Thymus (tissue), 11 donors: ENCODE data around the gene ASRGL1. TPM values are rescaled to one million over a fixed set of nuclear protein-coding genes. Genes with fewer than 3 reads are reported as not detected.
"Not testable (repeated sequence)": the region's sequence is repeated elsewhere in the genome, so short reads cannot be mapped to it uniquely, and the experiment has no call there.

Experiments used
- DNase-seq, 9 donors: peaks; one replicate each; pipeline ENCODE4 v3.0.0-alpha.2; 2013; ENCODE audit warnings: low spot score in 9 of 9, low read depth in 6 of 9, missing footprints in 1 of 9
- H3K27ac ChIP-seq, 2 donors: one replicate each; pipeline ENCODE4 v1.5.1; 2013; ENCODE audit warnings: control low read depth in 1 of 2, low read depth in 1 of 2, low read length in 1 of 2, mild to moderate bottlenecking in 1 of 2, moderate library complexity in 1 of 2
- H3K27me3 ChIP-seq, 2 donors: one replicate each; pipeline ENCODE4 v1.5.1; 2013; ENCODE audit warnings: low read length in 1 of 2; ENCODE audit not compliant: control insufficient read depth in 2 of 2, insufficient read depth in 1 of 2
- H3K36me3 ChIP-seq, 2 donors: one replicate each; pipeline ENCODE4 v1.5.1; 2013; ENCODE audit warnings: low read length in 1 of 2, mild to moderate bottlenecking in 1 of 2, moderate library complexity in 1 of 2; ENCODE audit not compliant: control insufficient read depth in 2 of 2, insufficient read depth in 2 of 2
- H3K4me1 ChIP-seq, 2 donors: one replicate each; pipeline ENCODE4 v1.5.1; 2013; ENCODE audit warnings: low read length in 2 of 2; ENCODE audit not compliant: control insufficient read depth in 2 of 2, insufficient read depth in 2 of 2
- H3K4me3 ChIP-seq, 2 donors: one replicate each; pipeline ENCODE4 v1.5.1; 2013; ENCODE audit warnings: low read length in 2 of 2, control low read depth in 1 of 2, mild to moderate bottlenecking in 1 of 2
- H3K9me3 ChIP-seq, 2 donors: one replicate each; pipeline ENCODE4 v1.5.1; 2013; ENCODE audit warnings: low read length in 1 of 2, mild to moderate bottlenecking in 1 of 2; ENCODE audit not compliant: control insufficient read depth in 2 of 2, insufficient read depth in 1 of 2
- WGBS: extraction: QIAGEN DNeasy Blood & Tissue Kit; methylation state at CpG from one replicate; pipeline ENCODE4 v1.1.7; 2013; 5-methylcytosine and 5-hydroxymethylcytosine counted together
- polyA plus RNA-seq: library from polyadenylated mRNA; stranded (reverse); fragments of 200-250 nt; gene quantifications from one replicate; pipeline ENCODE4 v1.2.3, GENCODE V29; 2013
- total RNA-seq: library from RNA; stranded (reverse); fragments of 120-200 nt; gene quantifications from one replicate; pipeline ENCODE4 v1.2.4, GENCODE V29; 2013
- donor health status: healthy.

The ASRGL1 gene
- total and polyA plus RNA-seq, 2 donors, result 6.0 to 12.3 TPM

- 94% methylated on average over 4 of the region's 4 CpGs for WGBS
- no peaks in the 10 kb centered on the region for H3K36me3 ChIP-seq
- H3K4me1 ChIP-seq, result peaks cover 0 to 8% of the 10 kb centered on the region in 2 donors
- peaks cover 2 to 22% of the 10 kb centered on the region in 2 donors for H3K27me3 ChIP-seq
- peaks cover 0 to 4% of the 10 kb centered on the region in 2 donors for H3K9me3 ChIP-seq
- no peak for DNase-seq
- no peak overlapping the region for H3K4me3 ChIP-seq
- no peak overlapping the region for H3K27ac ChIP-seq
Observed at GRCh38 chr11:62341588-62341987, 4.3 kb downstream of the ASRGL1 start.

- not testable (repeated sequence) for H3K27ac ChIP-seq, H3K9me3 ChIP-seq, H3K36me3 ChIP-seq, DNase-seq, H3K4me3 ChIP-seq, H3K4me1 ChIP-seq, H3K27me3 ChIP-seq
- 96% methylated on average over 7 of the region's 7 CpGs for WGBS
Observed at GRCh38 chr11:62343646-62344190, 6.5 kb downstream of the ASRGL1 start.

GRCh38 chr11:62344210-62344609 lies 7.0 kb downstream of the ASRGL1 start:
- no peaks in the 10 kb centered on the region for H3K27me3 ChIP-seq
- no peak overlapping the region for H3K4me3 ChIP-seq
- DNase-seq, result no peak
- H3K27ac ChIP-seq, result no peak overlapping the region
- WGBS, result 93% methylated on average over 1 of the region's 1 CpG
- H3K4me1 ChIP-seq, result no peaks in the 10 kb centered on the region
- no peaks in the 10 kb centered on the region for H3K9me3 ChIP-seq
- H3K36me3 ChIP-seq, result no peaks in the 10 kb centered on the region

GRCh38 chr11:62345861-62346260 lies 8.6 kb downstream of the ASRGL1 start:
- WGBS, result 96% methylated on average over 6 of the region's 6 CpGs
- Histone ChIP-seq H3K27me3 (no peaks in the 10 kb centered on the region), H3K36me3 (no peaks in the 10 kb centered on the region), H3K9me3 (no peaks in the 10 kb centered on the region), H3K4me3 (no peak overlapping the region), H3K4me1 (no peaks in the 10 kb centered on the region), H3K27ac (no peak overlapping the region)
- DNase-seq, result no peak

GRCh38 chr11:62352355-62353336 lies 15.4 kb downstream of the ASRGL1 start:
- WGBS, result 91% methylated on average over 9 of the region's 9 CpGs
- H3K27ac ChIP-seq, result no peak overlapping the region
- no peak overlapping the region for H3K4me3 ChIP-seq
- no peaks in the 10 kb centered on the region for H3K27me3 ChIP-seq
- H3K36me3 ChIP-seq, result peaks cover 0 to 2% of the 10 kb centered on the region in 2 donors
- no peaks in the 10 kb centered on the region for H3K4me1 ChIP-seq
- DNase-seq, result no peak
- no peaks in the 10 kb centered on the region for H3K9me3 ChIP-seq

GRCh38 chr11:62353841-62354240 lies 16.6 kb downstream of the ASRGL1 start:
- WGBS, result 96% methylated on average over 1 of the region's 1 CpG
- H3K4me3 ChIP-seq, result no peak overlapping the region
- H3K9me3 ChIP-seq, result no peaks in the 10 kb centered on the region
- peaks cover 0 to 2% of the 10 kb centered on the region in 2 donors for H3K36me3 ChIP-seq
- H3K27ac ChIP-seq, result no peak overlapping the region
- H3K27me3 ChIP-seq, result no peaks in the 10 kb centered on the region
- no peak for DNase-seq
- H3K4me1 ChIP-seq, result no peaks in the 10 kb centered on the region

- no peaks in the 10 kb centered on the region for H3K4me1 ChIP-seq
- H3K4me3 ChIP-seq, result no peak overlapping the region
- no peaks in the 10 kb centered on the region for H3K27me3 ChIP-seq
- H3K9me3 ChIP-seq, result no peaks in the 10 kb centered on the region
- peaks cover 0 to 2% of the 10 kb centered on the region in 2 donors for H3K36me3 ChIP-seq
- 96% methylated on average over 7 of the region's 7 CpGs for WGBS
- H3K27ac ChIP-seq, result no peak overlapping the region
- no peak for DNase-seq
Observed at GRCh38 chr11:62358273-62358672, 21.0 kb downstream of the ASRGL1 start.

GRCh38 chr11:62359475-62359874 lies 22.2 kb downstream of the ASRGL1 start:
- H3K4me3 ChIP-seq, result no peak overlapping the region
- H3K4me1 ChIP-seq, result no peaks in the 10 kb centered on the region
- H3K36me3 ChIP-seq, result peaks cover 0 to 2% of the 10 kb centered on the region in 2 donors
- 97% methylated on average over 1 of the region's 1 CpG for WGBS
- no peak for DNase-seq
- no peaks in the 10 kb centered on the region for H3K9me3 ChIP-seq
- H3K27ac ChIP-seq, result no peak overlapping the region
- H3K27me3 ChIP-seq, result no peaks in the 10 kb centered on the region

- Histone ChIP-seq H3K27me3 (no peaks in the 10 kb centered on the region), H3K36me3 (peaks cover 0 to 2% of the 10 kb centered on the region in 2 donors), H3K4me3 (no peak overlapping the region), H3K27ac (no peak overlapping the region), H3K4me1 (no peaks in the 10 kb centered on the region), H3K9me3 (no peaks in the 10 kb centered on the region)
- no peak for DNase-seq
- 98% methylated on average over 4 of the region's 4 CpGs for WGBS
Observed at GRCh38 chr11:62360685-62361084, 23.4 kb downstream of the ASRGL1 start.
